Measurements from ENCODE around the gene IGSF10. TPM values are rescaled to one million over a fixed set of nuclear protein-coding genes. Genes with fewer than 3 reads are reported as not detected.

IGSF10 gene
- total RNA-seq, 1 donor: 1.4 TPM

DNA sequence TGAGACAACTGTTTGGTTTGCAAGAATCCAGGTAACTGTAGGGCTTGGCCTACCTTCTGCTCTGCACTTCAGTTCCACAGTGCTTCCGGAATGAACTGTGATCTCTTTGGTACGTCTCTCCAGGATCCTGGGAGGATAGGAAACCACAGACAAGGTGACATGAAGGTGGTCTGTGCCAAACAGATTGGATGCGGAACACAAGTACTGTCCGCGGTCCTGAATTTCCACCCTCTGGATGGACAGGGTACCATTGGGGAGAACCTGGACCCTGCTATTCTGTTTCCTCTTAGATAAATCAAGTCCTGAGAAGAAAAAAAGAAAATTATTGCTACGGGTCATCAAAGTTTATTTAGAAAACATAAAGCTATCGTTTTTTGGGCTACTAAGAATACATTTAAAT is 17.3 kb downstream of the IGSF10 start:
- no peak overlapping the region for H3K4me2 ChIP-seq (ENCODE audit: insufficient read depth, low read length)
- H3K4me1 ChIP-seq (ENCODE audit: insufficient read depth, low read length): peaks cover 13% of the 10 kb centered on the region
- H3K27me3 ChIP-seq (ENCODE audit: insufficient read depth, low read length): no peaks in the 10 kb centered on the region
- H4K20me1 ChIP-seq (ENCODE audit: insufficient read depth, low read length): no peaks in the 10 kb centered on the region
- no peak overlapping the region for H3K4me3 ChIP-seq (ENCODE audit: insufficient read depth, low read length)
- no peaks in the 10 kb centered on the region for H3K79me2 ChIP-seq (ENCODE audit: insufficient read depth, low read length)
- TF ChIP-seq, protein P1, sequence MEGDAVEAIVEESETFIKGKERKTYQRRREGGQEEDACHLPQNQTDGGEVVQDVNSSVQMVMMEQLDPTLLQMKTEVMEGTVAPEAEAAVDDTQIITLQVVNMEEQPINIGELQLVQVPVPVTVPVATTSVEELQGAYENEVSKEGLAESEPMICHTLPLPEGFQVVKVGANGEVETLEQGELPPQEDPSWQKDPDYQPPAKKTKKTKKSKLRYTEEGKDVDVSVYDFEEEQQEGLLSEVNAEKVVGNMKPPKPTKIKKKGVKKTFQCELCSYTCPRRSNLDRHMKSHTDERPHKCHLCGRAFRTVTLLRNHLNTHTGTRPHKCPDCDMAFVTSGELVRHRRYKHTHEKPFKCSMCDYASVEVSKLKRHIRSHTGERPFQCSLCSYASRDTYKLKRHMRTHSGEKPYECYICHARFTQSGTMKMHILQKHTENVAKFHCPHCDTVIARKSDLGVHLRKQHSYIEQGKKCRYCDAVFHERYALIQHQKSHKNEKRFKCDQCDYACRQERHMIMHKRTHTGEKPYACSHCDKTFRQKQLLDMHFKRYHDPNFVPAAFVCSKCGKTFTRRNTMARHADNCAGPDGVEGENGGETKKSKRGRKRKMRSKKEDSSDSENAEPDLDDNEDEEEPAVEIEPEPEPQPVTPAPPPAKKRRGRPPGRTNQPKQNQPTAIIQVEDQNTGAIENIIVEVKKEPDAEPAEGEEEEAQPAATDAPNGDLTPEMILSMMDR (IDR thresholded peaks at IDR 0.05; ENCODE audit: extremely low read depth, low read depth, low read length): no peak
- no peak overlapping the region for H3K27ac ChIP-seq (ENCODE audit: low read depth, low read length)
- no peaks in the 10 kb centered on the region for H3K9me3 ChIP-seq (ENCODE audit: low read depth, low read length)
- H2AFZ ChIP-seq (ENCODE audit: low read length): no peak overlapping the region
- no peak for DNase-seq (ENCODE audit: insufficient read length, low spot score, missing footprints)
- no peaks in the 10 kb centered on the region for H3K36me3 ChIP-seq (ENCODE audit: insufficient read depth, low read length)

DNA sequence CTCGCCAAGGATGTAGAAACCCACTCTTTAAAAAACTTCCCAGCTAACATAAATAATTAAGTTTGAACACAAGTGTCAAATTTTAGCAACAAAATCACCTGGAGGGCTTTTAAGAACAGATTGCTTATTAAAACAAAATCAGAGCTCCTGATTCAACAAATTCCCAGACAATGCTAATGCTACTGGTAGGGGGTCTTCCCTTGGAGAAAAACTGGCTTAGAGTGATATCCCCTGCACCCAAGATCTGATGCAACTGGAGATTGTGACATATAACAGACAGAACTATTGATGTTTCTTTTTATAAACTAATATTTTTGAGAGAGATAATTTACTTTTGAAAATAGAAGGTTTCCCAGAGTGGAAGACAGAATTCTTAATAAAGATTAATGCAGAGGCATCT is 19.9 kb downstream of the IGSF10 start:
- no peaks in the 10 kb centered on the region for H4K20me1 ChIP-seq (ENCODE audit: insufficient read depth, low read length)
- TF ChIP-seq, protein P1 (IDR thresholded peaks at IDR 0.05; ENCODE audit: extremely low read depth, low read depth, low read length): no peak

DNA sequence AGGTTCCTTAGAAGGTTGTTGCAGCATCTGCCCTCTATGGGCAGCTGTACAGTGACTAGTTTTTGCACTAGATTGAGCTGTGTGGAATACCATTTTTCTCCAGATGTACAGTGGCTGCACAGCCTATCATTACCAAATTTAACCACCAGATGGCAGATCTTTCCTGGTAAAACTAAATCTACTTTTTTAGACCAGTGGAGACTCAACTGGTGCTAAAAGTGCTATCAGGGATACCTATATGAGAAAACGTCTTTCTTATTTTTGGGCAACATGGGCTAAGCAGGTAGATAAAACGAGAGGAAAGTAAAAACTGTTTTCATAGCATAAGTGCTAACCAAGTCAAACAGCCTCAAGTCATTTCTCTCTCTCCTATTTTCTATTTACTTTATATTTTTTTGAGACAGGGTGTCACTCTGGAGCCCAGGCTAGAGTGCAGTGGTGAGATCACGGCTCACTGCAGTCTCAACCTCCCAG is 21.2 kb downstream of the IGSF10 start:
- H3K4me3 ChIP-seq (ENCODE audit: insufficient read depth, low read length): no peak overlapping the region
- peak overlapping the region; percentile 59 for H2AFZ ChIP-seq (ENCODE audit: low read length)
- no peaks in the 10 kb centered on the region for H3K27me3 ChIP-seq (ENCODE audit: insufficient read depth, low read length)
- H3K4me1 ChIP-seq (ENCODE audit: insufficient read depth, low read length): peaks cover 9% of the 10 kb centered on the region
- no peak overlapping the region for H3K27ac ChIP-seq (ENCODE audit: low read depth, low read length)
- H3K36me3 ChIP-seq (ENCODE audit: insufficient read depth, low read length): no peaks in the 10 kb centered on the region
- peak overlapping the region; percentile 18 for H3K4me2 ChIP-seq (ENCODE audit: insufficient read depth, low read length)
- H3K9me3 ChIP-seq (ENCODE audit: low read depth, low read length): no peaks in the 10 kb centered on the region
- peak; percentile 49 for DNase-seq (ENCODE audit: insufficient read length, low spot score, missing footprints)
- H3K79me2 ChIP-seq (ENCODE audit: insufficient read depth, low read length): no peaks in the 10 kb centered on the region
- H4K20me1 ChIP-seq (ENCODE audit: insufficient read depth, low read length): no peaks in the 10 kb centered on the region
- TF ChIP-seq, protein P1 (IDR thresholded peaks at IDR 0.05; ENCODE audit: extremely low read depth, low read depth, low read length): peak; percentile 91

More for the DNA sequence above, 19.9 kb downstream of the IGSF10 start:
- no peak for DNase-seq (ENCODE audit: insufficient read length, low spot score, missing footprints)
- no peaks in the 10 kb centered on the region for H3K9me3 ChIP-seq (ENCODE audit: low read depth, low read length)
- no peaks in the 10 kb centered on the region for H3K36me3 ChIP-seq (ENCODE audit: insufficient read depth, low read length)
- no peaks in the 10 kb centered on the region for H3K79me2 ChIP-seq (ENCODE audit: insufficient read depth, low read length)
- no peak overlapping the region for H3K4me3 ChIP-seq (ENCODE audit: insufficient read depth, low read length)
- no peak overlapping the region for H3K27ac ChIP-seq (ENCODE audit: low read depth, low read length)
- no peak overlapping the region for H3K4me2 ChIP-seq (ENCODE audit: insufficient read depth, low read length)
- H2AFZ ChIP-seq (ENCODE audit: low read length): no peak overlapping the region
- H3K4me1 ChIP-seq (ENCODE audit: insufficient read depth, low read length): peaks cover 13% of the 10 kb centered on the region
- no peaks in the 10 kb centered on the region for H3K27me3 ChIP-seq (ENCODE audit: insufficient read depth, low read length)

DNA sequence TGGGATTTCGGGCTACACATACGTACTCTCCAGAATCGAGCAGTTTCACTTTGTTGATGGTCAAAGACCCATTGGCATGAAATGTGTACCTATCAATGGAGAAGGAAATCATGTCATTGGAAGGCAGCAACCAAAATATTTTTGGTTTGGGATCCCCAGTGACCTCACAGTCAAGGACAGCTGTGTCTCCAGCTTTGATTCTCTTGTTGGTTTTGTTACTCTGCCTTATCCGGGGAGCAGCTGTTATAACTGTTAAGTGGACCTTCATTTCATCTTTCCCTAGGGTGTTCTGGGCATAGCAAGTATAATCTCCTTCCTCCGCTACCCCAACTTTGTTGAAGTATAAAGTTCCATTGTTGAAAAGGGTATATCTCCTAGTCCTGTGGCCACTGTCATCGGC is 23.0 kb downstream of the IGSF10 start:
- no peaks in the 10 kb centered on the region for H3K27me3 ChIP-seq (ENCODE audit: insufficient read depth, low read length)
- no peak overlapping the region for H3K4me2 ChIP-seq (ENCODE audit: insufficient read depth, low read length)
- H2AFZ ChIP-seq (ENCODE audit: low read length): no peak overlapping the region
- no peaks in the 10 kb centered on the region for H3K9me3 ChIP-seq (ENCODE audit: low read depth, low read length)
- no peak overlapping the region for H3K27ac ChIP-seq (ENCODE audit: low read depth, low read length)
- H3K79me2 ChIP-seq (ENCODE audit: insufficient read depth, low read length): no peaks in the 10 kb centered on the region
- H3K4me1 ChIP-seq (ENCODE audit: insufficient read depth, low read length): peaks cover 21% of the 10 kb centered on the region
- H4K20me1 ChIP-seq (ENCODE audit: insufficient read depth, low read length): no peaks in the 10 kb centered on the region
- DNase-seq (ENCODE audit: insufficient read length, low spot score, missing footprints): no peak
- H3K4me3 ChIP-seq (ENCODE audit: insufficient read depth, low read length): no peak overlapping the region
- TF ChIP-seq, protein P1 (IDR thresholded peaks at IDR 0.05; ENCODE audit: extremely low read depth, low read depth, low read length): no peak
- H3K36me3 ChIP-seq (ENCODE audit: insufficient read depth, low read length): no peaks in the 10 kb centered on the region

All from osteoblast (primary cell).